MCF 10A (cell line): Measurements from ENCODE around the gene KCNH4. TPM values are rescaled to one million over a fixed set of nuclear protein-coding genes. Genes with fewer than 3 reads are reported as not detected.
"Not testable (repeated sequence)": the region's sequence is repeated elsewhere in the genome, so short reads cannot be mapped to it uniquely, and the experiment has no call there.

Source experiments
- BruUV-seq: library from RNA; stranded (reverse); fragments of 400-500 nt; replicated peaks from 2 replicates; lab custom pipeline; 2021; lab: Mats Ljungman, UMichigan
- CTCF ChIA-PET: fragments of 300-600 bp; sonication (Branson Sonifier 250); formaldehyde crosslinking; extraction: SDS; loops from one replicate; lab custom pipeline; 2021; ENCODE audit warnings: antibody characterized with exemption, inconsistent platforms; lab: Yijun Ruan, JAX
- POLR2A ChIA-PET: fragments of 300-600, 350-650 bp; sonication (Branson Sonifier 250); formaldehyde crosslinking; extraction: SDS; loops from one replicate; lab custom pipeline; 2020; ENCODE audit warnings: antibody characterized with exemption, inconsistent platforms; lab: Yijun Ruan, JAX
- DNase-seq: peaks from one replicate; pipeline ENCODE4 v3.0.0-alpha.2; 2018; ENCODE audit not compliant: unreplicated experiment
- H3K27ac Mint-ChIP-seq: one replicate; pipeline ENCODE4 v1.8.0; 2022; ENCODE audit warnings: mild to moderate bottlenecking, low read depth, mixed read lengths; ENCODE audit not compliant: unreplicated experiment
- H3K27me3 Mint-ChIP-seq: one replicate; pipeline ENCODE4 v1.8.0; 2022; ENCODE audit warnings: mixed read lengths; ENCODE audit not compliant: insufficient read depth, unreplicated experiment
- H3K36me3 Mint-ChIP-seq: one replicate; pipeline ENCODE4 v1.8.0; 2022; ENCODE audit warnings: mild to moderate bottlenecking, moderate library complexity, mixed read lengths; ENCODE audit not compliant: insufficient read depth, unreplicated experiment
- H3K4me1 Mint-ChIP-seq: one replicate; pipeline ENCODE4 v1.8.0; 2022; ENCODE audit warnings: mixed read lengths; ENCODE audit not compliant: insufficient read depth, unreplicated experiment
- H3K4me3 Mint-ChIP-seq: one replicate; pipeline ENCODE4 v1.8.0; 2022; ENCODE audit warnings: mild to moderate bottlenecking, moderate library complexity, mixed read lengths; ENCODE audit not compliant: unreplicated experiment
- H3K9me3 Mint-ChIP-seq: one replicate; pipeline ENCODE4 v1.8.0; 2022; ENCODE audit warnings: mixed read lengths; ENCODE audit not compliant: unreplicated experiment
- intact Hi-C: fragments of 100-400 bp; cut with micrococcal nuclease; formaldehyde crosslinking; loops from 2 replicates; pipeline ENCODE4 v1.14.1; 2022
- total RNA-seq: library from RNA; stranded (reverse); gene quantifications from 2 replicates; pipeline ENCODE4 v1.2.3, GENCODE V29; 2022
- TF ChIP-seq, protein P1 (sequence below): fragments of 200-600 bp; IDR thresholded peaks from one replicate; pipeline ENCODE4 v1.8.0; 2022; ENCODE audit warnings: antibody characterized with exemption, mild to moderate bottlenecking; ENCODE audit not compliant: unreplicated experiment

The KCNH4 gene
- total RNA-seq, 1 experiment from 2014 or later = not detected

DNA sequence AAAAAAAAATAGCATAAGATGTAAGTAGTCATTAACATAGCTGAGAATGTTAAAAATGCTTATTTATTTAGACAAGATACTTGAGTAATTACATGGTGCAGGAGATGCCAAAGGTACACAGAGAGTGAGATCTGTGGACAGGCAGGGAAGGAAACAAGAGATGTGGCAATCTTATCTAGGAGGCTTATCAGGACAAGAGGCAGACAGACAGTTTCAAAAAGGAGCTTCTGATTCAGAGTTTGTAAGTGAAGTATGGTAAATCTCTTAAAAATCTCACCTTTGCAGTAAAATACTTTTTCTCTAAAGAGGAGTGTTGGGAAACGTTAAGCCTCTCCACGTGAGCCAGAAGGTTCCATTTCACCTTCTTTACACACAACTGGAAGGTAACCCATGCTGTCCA lies 33.2 kb upstream of the KCNH4 start:
- H3K4me3 Mint-ChIP-seq = no peak overlapping the region
- no peak overlapping the region for H3K27ac Mint-ChIP-seq
- no peaks in the 10 kb centered on the region for H3K9me3 Mint-ChIP-seq
- no peaks in the 10 kb centered on the region for H3K4me1 Mint-ChIP-seq
- TF ChIP-seq, protein P1, sequence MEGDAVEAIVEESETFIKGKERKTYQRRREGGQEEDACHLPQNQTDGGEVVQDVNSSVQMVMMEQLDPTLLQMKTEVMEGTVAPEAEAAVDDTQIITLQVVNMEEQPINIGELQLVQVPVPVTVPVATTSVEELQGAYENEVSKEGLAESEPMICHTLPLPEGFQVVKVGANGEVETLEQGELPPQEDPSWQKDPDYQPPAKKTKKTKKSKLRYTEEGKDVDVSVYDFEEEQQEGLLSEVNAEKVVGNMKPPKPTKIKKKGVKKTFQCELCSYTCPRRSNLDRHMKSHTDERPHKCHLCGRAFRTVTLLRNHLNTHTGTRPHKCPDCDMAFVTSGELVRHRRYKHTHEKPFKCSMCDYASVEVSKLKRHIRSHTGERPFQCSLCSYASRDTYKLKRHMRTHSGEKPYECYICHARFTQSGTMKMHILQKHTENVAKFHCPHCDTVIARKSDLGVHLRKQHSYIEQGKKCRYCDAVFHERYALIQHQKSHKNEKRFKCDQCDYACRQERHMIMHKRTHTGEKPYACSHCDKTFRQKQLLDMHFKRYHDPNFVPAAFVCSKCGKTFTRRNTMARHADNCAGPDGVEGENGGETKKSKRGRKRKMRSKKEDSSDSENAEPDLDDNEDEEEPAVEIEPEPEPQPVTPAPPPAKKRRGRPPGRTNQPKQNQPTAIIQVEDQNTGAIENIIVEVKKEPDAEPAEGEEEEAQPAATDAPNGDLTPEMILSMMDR = no peak
- no peaks in the 10 kb centered on the region for H3K27me3 Mint-ChIP-seq
- POLR2A ChIA-PET = interaction anchor here (0.5 kb wide), 1 partner anchor 60 kb away, joined by 3 read pairs; no protein-coding TSS in a partner anchor
- peaks cover 73% of the 10 kb centered on the region for H3K36me3 Mint-ChIP-seq
- CTCF ChIA-PET = interaction anchor here (0.6 kb wide), 1 partner anchor 25 kb away, joined by 4 read pairs; no protein-coding TSS in a partner anchor
- intact Hi-C loops = no loop called here
- BruUV-seq = no TSS peak
- DNase-seq = no peak

GRCh38 chr17:42212382-42212781 lies 31.4 kb upstream of the KCNH4 start:
- ChIA-PET POLR2A (no interaction called here), CTCF (no interaction called here)
- no peak overlapping the region for H3K27ac Mint-ChIP-seq
- H3K36me3 Mint-ChIP-seq = peaks cover 88% of the 10 kb centered on the region
- TF ChIP-seq, protein P1 = no peak
- H3K4me1 Mint-ChIP-seq = no peaks in the 10 kb centered on the region
- no peak overlapping the region for H3K4me3 Mint-ChIP-seq
- DNase-seq = no peak
- H3K27me3 Mint-ChIP-seq = no peaks in the 10 kb centered on the region
- BruUV-seq = no TSS peak
- intact Hi-C loops = no loop called here
- no peaks in the 10 kb centered on the region for H3K9me3 Mint-ChIP-seq

DNA sequence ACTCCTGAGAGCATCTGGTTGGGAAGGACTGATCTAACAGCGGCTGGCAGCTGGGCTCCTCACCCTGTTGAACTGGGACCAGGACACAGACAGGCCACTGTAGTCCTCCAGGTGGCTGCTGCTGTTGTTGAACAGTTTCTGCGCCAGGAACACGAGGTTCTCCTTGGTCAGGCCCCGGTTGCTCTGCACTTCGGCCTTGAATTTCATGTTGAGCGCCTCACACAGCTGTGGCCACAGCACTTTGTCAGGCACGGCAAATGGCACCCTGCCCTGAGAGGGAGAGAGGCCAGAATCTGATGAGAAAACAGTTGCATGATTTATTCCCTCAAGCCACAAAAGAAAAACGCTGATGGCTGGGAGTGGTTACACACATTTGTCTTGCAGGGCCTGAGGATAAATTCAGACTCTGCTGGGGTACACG lies 31.0 kb upstream of the KCNH4 start:
- H3K27ac Mint-ChIP-seq, intact Hi-C loops, DNase-seq, H3K27me3 Mint-ChIP-seq, H3K4me3 Mint-ChIP-seq, H3K9me3 Mint-ChIP-seq, BruUV-seq, H3K4me1 Mint-ChIP-seq: not testable (repeated sequence)
- CTCF ChIA-PET = interaction anchor here (0.6 kb wide), 1 partner anchor 75 kb away, joined by 3 read pairs; no protein-coding TSS in a partner anchor
- peaks cover 86% of the 10 kb centered on the region for H3K36me3 Mint-ChIP-seq
- POLR2A ChIA-PET = interaction anchor here (1.0 kb wide), 1 partner anchor 21 kb away, joined by 3 read pairs; no protein-coding TSS in a partner anchor

GRCh38 chr17:42210046-42210445 lies 29.1 kb upstream of the KCNH4 start:
- Mint-ChIP-seq H3K36me3 (peaks cover 86% of the 10 kb centered on the region), H3K27ac (no peak overlapping the region), H3K4me1 (no peaks in the 10 kb centered on the region), H3K9me3 (no peaks in the 10 kb centered on the region), H3K27me3 (no peaks in the 10 kb centered on the region), H3K4me3 (no peak overlapping the region)
- TF ChIP-seq, protein P1 = no peak
- no TSS peak for BruUV-seq
- DNase-seq = no peak
- ChIA-PET CTCF (interaction anchor here (1.3 kb wide), 1 partner anchor 13 kb away, joined by 3 read pairs; no protein-coding TSS in a partner anchor), POLR2A (no interaction called here)
- intact Hi-C loops = no loop called here

GRCh38 chr17:42206153-42206612 lies 25.2 kb upstream of the KCNH4 start:
- POLR2A ChIA-PET, H3K4me3 Mint-ChIP-seq, DNase-seq, BruUV-seq, H3K27me3 Mint-ChIP-seq, H3K9me3 Mint-ChIP-seq, CTCF ChIA-PET, H3K27ac Mint-ChIP-seq, intact Hi-C loops, H3K4me1 Mint-ChIP-seq: not testable (repeated sequence)
- peaks cover 83% of the 10 kb centered on the region for H3K36me3 Mint-ChIP-seq
